HL-60 (cell line): ENCODE measurements around the gene KAZN.

Experiments used
- DNase-seq, 2 experiments: peaks; one replicate each; pipeline ENCODE4 v3.0.0-alpha.2; 2010 to 2020; ENCODE audit warnings: low read depth in 1 of 2, low spot score in 1 of 2
- H3K27ac ChIP-seq: fragments of 250-450 bp; sonication (Bioruptor Pico); replicated peaks from 2 replicates; pipeline ENCODE4 v1.5.1; 2020; ENCODE audit warnings: mild to moderate bottlenecking, moderate library complexity
- H3K27me3 ChIP-seq: fragments of 250-450 bp; sonication (Bioruptor Pico); 2 replicates; pipeline ENCODE4 v1.5.1; 2021; ENCODE audit warnings: mild to moderate bottlenecking, moderate library complexity; ENCODE audit not compliant: insufficient read depth, poor library complexity, severe bottlenecking
- H3K4me3 ChIP-seq: replicated peaks from 2 replicates; pipeline ENCODE4 v1.5.1; 2011; ENCODE audit warnings: mild to moderate bottlenecking, control low read depth, low read length; ENCODE audit not compliant: insufficient read depth
- CTCF ChIP-seq: IDR thresholded peaks from one replicate; pipeline ENCODE4 v1.5.1; 2011; ENCODE audit warnings: low read length, control low read depth, inconsistent platforms; ENCODE audit not compliant: insufficient read depth
- GABPA ChIP-seq: IDR thresholded peaks from 2 replicates; pipeline ENCODE4 v1.6.1; 2012; ENCODE audit warnings: low read depth
- POLR2AphosphoS5 ChIP-seq: IDR thresholded peaks from 2 replicates; pipeline ENCODE4 v1.6.1; 2012; ENCODE audit warnings: low read depth
- REST ChIP-seq: IDR thresholded peaks from 2 replicates; pipeline ENCODE4 v1.6.1; 2012; ENCODE audit warnings: low read depth; ENCODE audit not compliant: insufficient replicate concordance
- SPI1 ChIP-seq: IDR thresholded peaks from 2 replicates; pipeline ENCODE4 v1.6.1; 2012; ENCODE audit warnings: low read depth, mild to moderate bottlenecking, borderline replicate concordance

The KAZN gene

GRCh38 chr1:15094056-15094455, 495.6 kb downstream of the KAZN start:
- Histone ChIP-seq H3K27me3 (no peaks in the 10 kb centered on the region), H3K27ac (no peak overlapping the region), H3K4me3 (no peak overlapping the region)
- TF ChIP-seq REST: no peak
- TF ChIP-seq CTCF: no peak
- no peak for TF ChIP-seq POLR2AphosphoS5
- TF ChIP-seq GABPA: no peak
- TF ChIP-seq SPI1: no peak
- no peak for DNase-seq

- no peaks in the 10 kb centered on the region for H3K27me3 ChIP-seq
- H3K4me3 ChIP-seq: no peak overlapping the region
- no peak overlapping the region for H3K27ac ChIP-seq
- no peak for DNase-seq
- TF ChIP-seq POLR2AphosphoS5 (no peak), SPI1 (no peak), GABPA (no peak), CTCF (no peak), REST (no peak)
Observed at GRCh38 chr1:15094719-15095495, 496.4 kb downstream of the KAZN start.

GRCh38 chr1:15095496-15095875, 497.0 kb downstream of the KAZN start:
- DNase-seq: no peak
- no peak overlapping the region for H3K27ac ChIP-seq
- TF ChIP-seq POLR2AphosphoS5 (no peak), SPI1 (no peak), CTCF (no peak), GABPA (no peak), REST (no peak)
- no peaks in the 10 kb centered on the region for H3K27me3 ChIP-seq
- H3K4me3 ChIP-seq: no peak overlapping the region
